Activated T-helper 1 cell treated with anti-CD3 and anti-CD28 coated beads, Interleukin-12 subunit alpha, Interleukin-12 subunit beta, Interleukin-2, Interleukin-4 antibody, amounts not matched to agents 30 ng/mL and 10 ng/mL and 1 ng/mL, durations not matched to agents 14 hours and 24 hours and 36 hours (primary cell): ENCODE data around the gene CRHR2. TPM values are rescaled to one million over a fixed set of nuclear protein-coding genes. Genes with fewer than 3 reads are reported as not detected.
A peak's percentile ranks its signal among the peaks of the same experiment; 100 is the strongest.

Experiments used
- DNase-seq: peaks from one replicate; pipeline ENCODE4 v3.0.0; 2021; ENCODE audit warnings: low spot score
- H3K27ac Mint-ChIP-seq: one replicate; pipeline ENCODE4 v1.8.0; 2021; ENCODE audit warnings: mild to moderate bottlenecking, mixed read lengths
- H3K27me3 Mint-ChIP-seq: one replicate; pipeline ENCODE4 v1.8.0; 2022; ENCODE audit warnings: mild to moderate bottlenecking, moderate library complexity, mixed read lengths; ENCODE audit not compliant: insufficient read depth
- H3K36me3 Mint-ChIP-seq: one replicate; pipeline ENCODE4 v1.8.0; 2021; ENCODE audit warnings: low read depth, mixed read lengths
- H3K4me1 Mint-ChIP-seq: one replicate; pipeline ENCODE4 v1.8.0; 2021; ENCODE audit warnings: low read depth, mixed read lengths
- H3K4me3 Mint-ChIP-seq: one replicate; pipeline ENCODE4 v1.8.0; 2021; ENCODE audit warnings: mild to moderate bottlenecking, moderate library complexity, mixed read lengths
- H3K9me3 Mint-ChIP-seq: one replicate; pipeline ENCODE4 v1.8.0; 2021; ENCODE audit warnings: mixed read lengths
- intact Hi-C: fragments of 100-400 bp; cut with micrococcal nuclease; formaldehyde crosslinking; loops from one replicate; pipeline ENCODE4 v1.15.1; 2024
- total RNA-seq: library from RNA; stranded (reverse); gene quantifications from 2 replicates; pipeline ENCODE4 v1.2.3, GENCODE V29; 2022

The CRHR2 gene
- not detected in 2 replicates for total RNA-seq

DNA sequence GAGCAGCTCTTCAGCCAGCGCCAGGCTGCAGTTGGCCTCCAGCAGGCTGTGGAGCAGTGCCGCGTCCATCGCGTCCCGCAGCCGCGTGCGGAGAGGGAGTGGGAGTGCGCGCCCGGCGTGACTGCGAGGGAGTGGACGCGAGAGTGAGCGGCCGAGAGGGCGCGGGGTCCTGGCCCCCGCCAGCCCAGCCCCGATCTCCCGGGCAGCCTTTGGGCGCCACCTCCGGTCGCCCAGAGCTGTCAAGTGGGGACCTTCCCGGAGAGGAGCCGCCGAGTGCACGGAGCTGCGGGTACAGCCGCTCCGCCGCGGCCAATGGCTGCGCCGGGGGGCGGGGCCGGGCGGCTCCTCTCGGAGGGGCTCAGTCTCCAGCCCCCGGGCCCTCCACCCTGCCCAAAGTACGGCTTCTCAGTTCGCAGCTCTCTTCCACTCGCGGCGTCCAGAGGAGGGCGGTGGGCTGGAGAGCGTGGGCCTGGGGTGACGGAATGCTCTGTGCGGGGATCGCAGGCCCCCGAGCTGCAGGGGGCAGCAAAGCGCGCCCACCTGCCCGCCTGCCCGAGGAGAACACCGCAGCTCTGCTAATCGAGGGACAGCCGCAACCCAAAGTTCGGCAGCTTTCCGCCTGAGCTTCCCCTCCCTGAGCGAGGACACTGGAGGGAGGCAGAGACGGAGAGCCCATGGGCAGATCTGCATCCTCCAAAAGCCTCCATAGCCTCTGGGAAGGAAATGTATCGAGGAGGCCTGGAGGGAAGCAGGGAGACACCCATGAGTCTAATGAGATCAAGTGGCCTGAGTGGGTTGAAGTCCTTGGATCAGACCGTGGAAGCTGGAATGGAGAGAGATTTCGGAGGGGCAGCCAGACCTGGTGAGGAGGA is at the start of gene CRHR2:
TSS of gene CRHR2 (minus strand) at position 245 of the 872 bp plus-strand sequence. CDS start at position 69, 176 bp downstream.
- Mint-ChIP-seq H3K9me3 (no peaks in the 10 kb centered on the region), H3K27ac (no peak within 1 kb of the TSS), H3K4me3 (peak within 1 kb of the TSS; percentile 65), H3K36me3 (no peaks in the 10 kb centered on the region), H3K4me1 (peaks cover 5% of the 10 kb centered on the region), H3K27me3 (peaks cover 63% of the 10 kb centered on the region)
- peak; percentile 10 for DNase-seq
- intact Hi-C loops = loop anchor here (2.0 kb wide), 1 partner anchor 72 kb away; no protein-coding TSS in a partner anchor

DNA sequence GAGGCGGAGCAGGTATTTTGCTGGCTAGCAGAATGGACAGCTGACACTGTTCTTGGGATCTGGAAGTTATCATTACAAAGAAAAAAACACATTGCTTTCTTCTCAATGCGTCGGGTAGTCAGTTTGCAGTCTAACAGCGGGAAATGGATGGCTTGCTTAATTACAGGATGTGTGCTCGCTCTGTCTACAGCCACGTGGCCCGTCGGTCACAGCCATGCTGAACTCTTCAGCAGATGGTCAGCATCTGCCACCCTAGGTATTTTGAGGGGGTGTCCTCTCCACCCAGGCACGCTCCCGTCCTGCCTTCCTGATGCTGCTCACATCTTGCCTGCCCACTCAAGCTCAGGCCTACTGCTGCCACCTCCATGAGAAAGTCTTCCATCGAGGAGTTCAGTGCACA is 49.3 kb upstream of the CRHR2 start:
- Mint-ChIP-seq H3K27ac (no peak overlapping the region), H3K4me1 (peaks cover 27% of the 10 kb centered on the region), H3K4me3 (no peak overlapping the region), H3K9me3 (no peaks in the 10 kb centered on the region), H3K36me3 (no peaks in the 10 kb centered on the region), H3K27me3 (peaks cover 4% of the 10 kb centered on the region)
- intact Hi-C loops = no loop called here
- DNase-seq = no peak

DNA sequence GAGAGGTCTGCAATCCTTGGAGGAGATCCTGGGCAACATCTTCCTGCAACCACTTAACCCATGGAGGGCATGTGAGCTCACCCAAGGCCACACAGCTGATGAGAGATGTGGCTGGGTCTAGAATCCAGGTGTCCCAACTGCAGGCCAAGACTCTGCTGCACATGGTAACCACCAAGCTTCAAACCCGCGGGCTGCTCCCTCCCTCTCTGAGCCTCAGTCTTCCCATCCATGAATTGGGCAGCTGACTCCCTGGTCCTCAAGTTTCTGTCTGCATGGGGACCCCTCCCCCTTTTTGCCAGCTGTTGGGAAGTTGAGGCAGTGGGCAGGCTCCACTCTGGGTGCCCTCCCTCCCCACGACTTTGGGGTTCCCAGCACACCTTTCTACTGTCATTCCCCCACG is 48.7 kb upstream of the CRHR2 start:
- Mint-ChIP-seq H3K4me1 (peaks cover 33% of the 10 kb centered on the region), H3K27ac (no peak overlapping the region), H3K36me3 (no peaks in the 10 kb centered on the region), H3K4me3 (no peak overlapping the region), H3K27me3 (peaks cover 4% of the 10 kb centered on the region), H3K9me3 (no peaks in the 10 kb centered on the region)
- intact Hi-C loops = no loop called here
- no peak for DNase-seq

DNA sequence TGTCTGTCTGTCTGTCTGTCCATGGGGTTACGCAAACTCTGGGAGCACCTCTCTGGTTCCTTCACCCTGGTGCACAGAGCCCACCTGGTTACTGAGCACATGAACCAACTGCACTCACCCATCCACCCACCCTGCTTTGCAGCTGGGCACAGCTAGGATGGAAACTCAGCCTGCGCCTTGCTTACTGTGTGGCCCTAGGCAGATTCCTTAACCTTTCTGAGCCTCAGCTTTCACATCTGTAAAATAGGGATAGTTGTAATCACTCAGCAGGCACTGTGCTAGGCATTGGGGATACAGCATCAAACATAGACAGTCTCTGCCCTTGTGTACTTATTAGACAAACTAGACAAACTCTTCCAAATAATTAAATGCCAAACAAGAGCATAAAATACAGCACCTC is 47.8 kb upstream of the CRHR2 start:
- intact Hi-C loops = no loop called here
- Mint-ChIP-seq H3K27me3 (peaks cover 4% of the 10 kb centered on the region), H3K27ac (no peak overlapping the region), H3K9me3 (no peaks in the 10 kb centered on the region), H3K4me3 (no peak overlapping the region), H3K36me3 (no peaks in the 10 kb centered on the region), H3K4me1 (peaks cover 41% of the 10 kb centered on the region)
- no peak for DNase-seq

DNA sequence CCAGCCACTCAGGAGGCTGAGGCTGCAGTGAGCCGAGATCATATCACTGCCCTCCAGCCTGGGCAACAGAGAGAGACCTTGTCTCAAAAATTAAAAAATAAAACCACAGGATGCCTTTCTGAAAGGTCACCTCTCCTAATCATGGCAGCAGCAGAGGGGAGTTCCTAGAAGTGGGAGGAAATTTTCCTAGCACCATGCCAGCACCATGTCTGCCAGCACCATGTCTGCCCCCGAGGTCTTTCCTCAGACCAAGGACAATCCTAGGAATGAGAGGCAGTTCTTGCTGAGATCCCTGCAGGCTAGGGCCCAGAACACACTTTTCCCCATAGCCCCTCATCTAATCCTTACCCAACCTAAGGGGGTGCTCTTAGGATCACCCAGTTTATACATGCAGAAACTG is 47.4 kb upstream of the CRHR2 start:
- DNase-seq = no peak
- peaks cover 4% of the 10 kb centered on the region for H3K27me3 Mint-ChIP-seq
- no peaks in the 10 kb centered on the region for H3K36me3 Mint-ChIP-seq
- H3K27ac Mint-ChIP-seq = no peak overlapping the region
- H3K9me3 Mint-ChIP-seq = no peaks in the 10 kb centered on the region
- intact Hi-C loops = no loop called here
- no peak overlapping the region for H3K4me3 Mint-ChIP-seq
- H3K4me1 Mint-ChIP-seq = peaks cover 45% of the 10 kb centered on the region

DNA sequence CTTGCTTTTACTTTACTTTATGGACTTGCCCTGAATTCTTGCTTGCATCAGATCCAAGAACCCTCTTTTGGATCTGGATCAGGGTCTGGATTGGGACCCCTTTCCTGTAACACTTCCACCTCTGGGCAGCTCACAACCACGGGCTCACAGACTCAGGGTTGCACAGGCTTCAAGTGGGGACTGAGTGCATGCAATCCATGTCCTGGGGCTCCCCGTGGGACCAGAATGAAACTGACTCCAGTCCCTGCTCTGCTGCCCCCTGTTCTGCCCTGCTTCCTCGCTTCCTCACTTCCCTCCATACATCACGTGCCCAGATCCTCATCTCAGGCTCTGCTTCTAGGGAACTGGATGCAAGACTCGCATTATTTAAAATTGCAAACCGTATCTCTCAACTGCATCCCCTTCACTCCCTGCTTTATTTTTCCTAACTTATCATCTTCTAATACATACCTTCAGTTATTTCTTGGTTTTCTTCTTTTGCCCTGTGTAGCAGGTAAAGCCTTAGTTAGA is 46.4 kb upstream of the CRHR2 start:
- Mint-ChIP-seq H3K27ac (no peak overlapping the region), H3K9me3 (no peaks in the 10 kb centered on the region), H3K27me3 (peaks cover 2% of the 10 kb centered on the region), H3K36me3 (peaks cover 3% of the 10 kb centered on the region), H3K4me1 (peaks cover 49% of the 10 kb centered on the region), H3K4me3 (no peak overlapping the region)
- intact Hi-C loops = no loop called here
- DNase-seq = no peak

DNA sequence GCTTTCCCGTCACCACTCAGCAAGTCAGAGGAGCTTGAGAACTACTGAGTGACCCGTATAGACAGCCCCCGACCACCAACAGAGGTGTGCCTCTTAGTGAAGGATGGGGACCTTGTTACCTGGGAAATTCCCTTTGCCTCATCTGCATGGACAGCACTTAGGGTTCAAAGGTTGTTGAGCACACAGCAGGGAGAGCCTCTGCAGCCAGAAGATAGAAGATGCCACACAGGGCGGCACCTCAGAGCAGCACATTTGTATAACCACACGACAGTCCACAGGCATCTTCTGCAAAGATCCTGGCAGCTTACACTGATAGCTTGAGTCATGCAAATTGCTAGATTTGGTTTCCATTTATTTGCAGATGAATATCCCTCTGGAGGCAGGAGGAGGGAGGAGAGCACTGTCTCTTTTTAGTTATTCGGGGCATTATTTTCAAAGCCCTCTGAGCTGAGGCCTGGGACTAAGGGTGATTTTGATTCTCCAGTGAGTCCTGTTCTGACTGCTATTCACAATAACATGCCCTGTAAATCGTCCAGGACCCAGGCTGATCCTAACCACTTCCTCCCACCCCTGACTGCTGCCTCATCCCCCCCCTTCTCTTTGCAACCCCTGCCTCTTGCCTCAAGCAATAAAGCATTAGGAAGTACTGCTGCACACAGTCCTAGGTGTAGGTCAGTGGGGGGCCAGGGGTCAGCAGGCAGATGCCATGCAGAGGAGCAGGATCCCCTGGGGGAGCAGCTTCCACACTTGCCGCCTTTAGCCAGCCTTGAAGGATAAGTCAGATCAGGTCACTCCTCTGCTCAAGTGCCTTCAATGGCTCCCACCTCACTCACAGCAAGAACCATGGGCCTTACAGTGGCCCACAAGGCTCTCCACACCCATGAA is 45.0 kb upstream of the CRHR2 start:
- intact Hi-C loops = loop anchor here (1.0 kb wide), 1 partner anchor 13 kb away; no protein-coding TSS in a partner anchor
- Mint-ChIP-seq H3K27me3 (peaks cover 2% of the 10 kb centered on the region), H3K27ac (peak overlapping the region; percentile 90), H3K36me3 (peaks cover 3% of the 10 kb centered on the region), H3K4me3 (peak overlapping the region; percentile 79), H3K9me3 (no peaks in the 10 kb centered on the region), H3K4me1 (peaks cover 49% of the 10 kb centered on the region)
- DNase-seq = peak; percentile 54

DNA sequence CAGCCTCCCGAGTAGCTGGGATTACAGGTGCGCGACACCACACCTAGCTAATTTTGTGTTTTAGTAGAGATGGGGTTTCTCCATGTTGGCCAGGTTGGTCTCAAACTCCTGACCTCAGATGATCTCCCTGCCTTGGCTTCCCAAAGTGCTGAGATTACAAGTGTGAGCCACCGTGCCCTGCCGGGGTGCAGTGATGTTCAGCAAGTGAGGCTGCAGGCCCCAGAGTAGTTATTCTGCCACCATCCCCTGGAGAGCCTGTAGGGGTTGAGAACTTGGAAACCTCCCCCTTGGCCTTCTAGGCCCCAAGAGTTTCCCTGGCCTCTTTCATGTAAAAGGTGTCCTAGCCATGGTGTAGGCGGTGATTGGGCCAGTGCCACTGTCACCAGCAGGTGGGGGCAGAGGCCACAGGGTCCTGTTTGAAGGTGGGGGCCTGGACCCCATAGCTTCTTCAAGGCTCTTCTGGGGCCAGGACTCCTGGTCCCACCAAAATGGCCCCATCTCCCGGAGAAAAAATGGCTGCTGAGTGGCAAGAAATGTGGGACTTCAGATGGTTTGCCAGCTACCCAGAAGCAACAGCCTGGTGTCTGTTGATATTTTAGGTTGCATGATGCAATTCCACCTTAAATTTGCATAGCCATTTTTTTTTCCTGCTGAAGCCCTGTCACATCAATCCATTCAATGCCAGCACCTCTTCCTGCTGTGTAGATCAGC is 44.2 kb upstream of the CRHR2 start:
- Mint-ChIP-seq H3K4me3 (peak overlapping the region; percentile 79), H3K9me3 (no peaks in the 10 kb centered on the region), H3K27me3 (no peaks in the 10 kb centered on the region), H3K4me1 (peaks cover 49% of the 10 kb centered on the region), H3K36me3 (peaks cover 3% of the 10 kb centered on the region), H3K27ac (peak overlapping the region; percentile 90)
- intact Hi-C loops = loop anchor here (1.0 kb wide), 1 partner anchor 14 kb away; no protein-coding TSS in a partner anchor
- no peak for DNase-seq

DNA sequence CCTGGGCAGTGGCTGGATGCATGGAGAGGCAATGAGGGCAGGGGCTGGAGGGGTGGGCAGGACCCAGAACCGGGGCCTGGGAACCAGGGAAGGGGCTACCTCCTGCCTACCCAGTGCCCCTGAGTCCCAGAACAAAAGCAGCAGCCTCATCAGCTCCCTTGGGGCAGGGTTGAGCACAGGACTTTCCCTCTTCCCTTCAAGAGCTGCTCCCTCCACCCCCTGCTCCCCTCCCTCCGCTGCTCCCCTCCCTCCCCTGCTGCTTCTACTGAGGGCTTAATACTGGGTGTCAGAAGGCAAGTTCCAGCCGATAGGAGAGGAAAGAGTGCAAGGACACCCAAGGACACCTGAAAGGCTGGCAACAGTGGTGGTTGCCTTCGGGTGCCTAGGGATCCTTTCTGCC is 41.5 kb upstream of the CRHR2 start:
- no peak overlapping the region for H3K4me3 Mint-ChIP-seq
- no peak for DNase-seq
- H3K36me3 Mint-ChIP-seq = peaks cover 10% of the 10 kb centered on the region
- H3K27ac Mint-ChIP-seq = no peak overlapping the region
- peaks cover 44% of the 10 kb centered on the region for H3K4me1 Mint-ChIP-seq
- H3K27me3 Mint-ChIP-seq = no peaks in the 10 kb centered on the region
- intact Hi-C loops = no loop called here
- peaks cover 17% of the 10 kb centered on the region for H3K9me3 Mint-ChIP-seq

DNA sequence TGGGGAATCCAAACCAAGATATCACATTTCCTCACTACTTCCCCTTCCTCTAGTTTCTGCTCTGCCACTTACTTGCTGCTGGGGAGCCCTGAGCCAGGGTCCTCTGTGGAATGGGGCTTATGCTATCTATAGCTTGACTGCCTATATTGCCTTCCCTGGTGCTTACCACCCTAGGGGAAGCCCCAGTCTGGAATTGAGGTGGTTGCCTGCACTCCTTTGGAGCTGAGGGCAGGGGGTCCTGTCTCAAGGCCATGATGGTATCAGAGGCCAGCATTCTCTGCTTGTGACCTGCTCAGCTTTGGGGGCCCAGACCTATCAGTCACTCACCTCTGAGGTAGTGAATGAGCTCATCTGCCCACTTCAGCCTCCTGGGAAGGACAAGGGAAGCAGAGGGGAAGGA is 40.4 kb upstream of the CRHR2 start:
- Mint-ChIP-seq H3K9me3 (peaks cover 28% of the 10 kb centered on the region), H3K4me1 (peaks cover 33% of the 10 kb centered on the region), H3K27ac (no peak overlapping the region), H3K4me3 (no peak overlapping the region), H3K36me3 (peaks cover 19% of the 10 kb centered on the region), H3K27me3 (no peaks in the 10 kb centered on the region)
- DNase-seq = no peak
- intact Hi-C loops = no loop called here

DNA sequence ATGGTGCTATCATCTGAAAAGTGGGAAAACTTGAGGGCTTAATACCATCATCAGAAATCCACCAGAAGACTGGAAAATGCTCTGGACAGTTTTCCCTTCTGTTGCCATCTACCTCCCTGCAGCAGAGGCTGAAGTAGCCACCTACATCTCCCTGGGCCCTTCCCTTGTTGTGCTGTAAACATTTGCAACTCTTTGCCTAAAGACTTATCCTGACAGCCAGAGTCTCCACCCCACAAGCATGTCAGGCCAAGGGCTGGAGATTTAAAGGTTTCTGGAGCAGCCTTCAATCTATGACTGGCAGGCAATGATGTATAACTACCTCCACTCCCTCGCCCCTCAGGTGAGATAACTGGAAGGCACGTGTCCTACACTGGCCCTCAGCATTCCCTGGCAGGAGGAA is 39.9 kb upstream of the CRHR2 start:
- Mint-ChIP-seq H3K9me3 (peaks cover 32% of the 10 kb centered on the region), H3K27ac (no peak overlapping the region), H3K4me3 (no peak overlapping the region), H3K4me1 (peaks cover 28% of the 10 kb centered on the region), H3K27me3 (no peaks in the 10 kb centered on the region), H3K36me3 (peaks cover 21% of the 10 kb centered on the region)
- intact Hi-C loops = no loop called here
- DNase-seq = no peak

DNA sequence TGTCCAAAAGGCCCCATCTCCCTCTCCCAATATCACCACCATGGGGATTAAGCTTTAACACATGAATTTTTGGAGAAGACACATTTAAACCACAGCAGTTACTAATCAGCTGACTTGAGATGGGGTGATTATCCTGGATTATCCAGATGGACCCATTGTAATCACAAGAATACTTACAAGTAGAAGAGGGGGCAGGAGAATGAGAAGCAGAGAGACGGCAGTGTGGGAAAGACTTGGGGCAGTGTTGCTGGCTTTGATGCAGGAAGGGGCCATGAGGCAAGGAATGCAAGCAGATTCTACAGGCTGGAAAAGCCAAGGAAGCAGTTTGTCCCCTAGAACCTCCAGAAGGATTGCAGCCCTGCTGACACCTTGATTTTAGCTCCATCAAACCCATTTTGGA is 39.0 kb upstream of the CRHR2 start:
- H3K4me3 Mint-ChIP-seq = no peak overlapping the region
- no peaks in the 10 kb centered on the region for H3K27me3 Mint-ChIP-seq
- no peak for DNase-seq
- intact Hi-C loops = no loop called here
- H3K36me3 Mint-ChIP-seq = peaks cover 25% of the 10 kb centered on the region
- H3K4me1 Mint-ChIP-seq = peaks cover 18% of the 10 kb centered on the region
- H3K9me3 Mint-ChIP-seq = peaks cover 37% of the 10 kb centered on the region
- H3K27ac Mint-ChIP-seq = no peak overlapping the region
